HG03571 (cell line): ENCODE results near the gene OCSTAMP.

Experiments used
- ATAC-seq: cut with Tn5 transposase; IDR thresholded peaks from one replicate; pipeline ENCODE4 v1.9.1; 2021; ENCODE audit not compliant: unreplicated experiment

The OCSTAMP gene

DNA sequence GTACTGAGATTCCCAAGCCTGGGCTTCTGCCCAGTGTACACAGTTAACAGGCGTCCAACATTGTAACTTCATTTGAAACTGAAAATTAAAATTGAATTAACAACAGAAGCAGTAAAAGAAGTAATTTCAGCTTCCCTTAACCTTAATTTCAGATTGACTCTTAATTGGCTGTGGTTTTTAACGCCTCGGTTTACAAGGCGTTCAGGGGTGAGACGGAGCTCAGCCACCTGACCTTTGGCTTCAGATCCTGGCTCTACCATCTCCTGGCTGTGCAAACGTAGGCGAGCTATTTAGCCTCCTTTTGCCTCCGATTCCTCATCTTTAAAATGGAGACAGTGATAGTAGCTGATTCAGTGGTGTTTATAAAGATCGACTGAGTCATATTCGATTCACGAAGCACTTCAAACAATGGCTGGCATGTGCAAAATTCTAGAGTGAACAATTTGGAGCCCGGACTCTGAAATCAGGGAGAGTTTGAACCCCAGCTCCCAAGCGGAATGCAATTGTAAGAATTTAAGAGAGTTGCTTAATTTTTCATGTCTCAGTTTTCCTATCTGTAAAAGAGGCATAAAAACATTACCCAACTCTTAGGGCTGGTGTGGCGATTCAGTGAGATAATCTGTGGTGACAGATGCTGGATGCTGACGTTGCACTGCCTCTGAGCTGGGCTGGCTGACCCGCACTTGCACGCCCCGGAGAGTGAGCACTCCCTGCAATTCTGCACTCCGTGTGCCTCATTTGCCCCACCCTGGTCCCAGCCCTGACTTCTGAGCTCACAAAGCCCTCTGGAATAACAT is 23.5 kb upstream of the OCSTAMP start:
- ATAC-seq: no peak

DNA sequence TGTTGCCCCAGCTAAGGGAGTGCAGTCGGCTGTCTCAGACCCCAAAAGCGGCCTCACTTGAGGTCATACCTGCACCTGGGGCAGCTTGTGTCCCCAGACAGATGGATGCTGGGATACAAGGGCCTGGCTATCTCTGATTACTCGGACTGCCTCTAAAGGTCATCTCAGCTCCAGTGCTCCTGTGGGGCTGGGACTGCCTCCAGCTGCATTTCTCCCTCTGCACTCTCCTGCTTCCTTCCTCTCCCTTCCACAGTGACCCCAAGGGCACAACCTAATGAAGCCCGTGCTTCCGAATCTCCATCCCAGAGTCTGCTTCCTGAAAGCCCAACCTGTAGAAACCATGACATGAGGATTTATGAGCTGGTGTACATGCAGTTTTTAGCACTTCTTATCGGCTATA is 22.8 kb upstream of the OCSTAMP start:
- ATAC-seq: no peak

DNA sequence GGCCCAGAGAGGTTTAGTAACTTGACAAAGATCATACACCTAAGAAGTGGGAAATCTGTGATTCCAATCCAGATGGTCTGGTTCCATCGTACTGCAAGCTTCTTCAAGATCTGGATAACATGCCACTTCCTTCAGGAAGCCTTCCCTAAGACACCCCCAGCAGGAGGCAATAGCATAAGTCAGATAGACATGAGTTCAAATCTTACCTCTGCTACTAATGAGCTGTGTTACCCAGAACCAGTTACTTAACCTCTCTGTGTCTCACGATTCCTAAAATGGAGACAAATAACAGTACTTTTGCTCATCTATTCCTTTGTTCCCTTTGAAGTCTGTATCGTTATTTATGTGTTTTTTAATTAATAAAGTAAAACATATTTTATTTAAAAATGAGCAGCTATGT is 22.3 kb upstream of the OCSTAMP start:
- ATAC-seq: no peak

GRCh38 chr20:46572153-46572552 is 21.7 kb upstream of the OCSTAMP start:
- ATAC-seq: no peak

- no peak for ATAC-seq
Measured at GRCh38 chr20:46571418-46571817, 21.0 kb upstream of the OCSTAMP start.

GRCh38 chr20:46570956-46571355 is 20.5 kb upstream of the OCSTAMP start:
- no peak for ATAC-seq

- no peak for ATAC-seq
Measured at GRCh38 chr20:46569961-46570360, 19.5 kb upstream of the OCSTAMP start.

- no peak for ATAC-seq
Measured at GRCh38 chr20:46568570-46569129, 18.2 kb upstream of the OCSTAMP start.

DNA sequence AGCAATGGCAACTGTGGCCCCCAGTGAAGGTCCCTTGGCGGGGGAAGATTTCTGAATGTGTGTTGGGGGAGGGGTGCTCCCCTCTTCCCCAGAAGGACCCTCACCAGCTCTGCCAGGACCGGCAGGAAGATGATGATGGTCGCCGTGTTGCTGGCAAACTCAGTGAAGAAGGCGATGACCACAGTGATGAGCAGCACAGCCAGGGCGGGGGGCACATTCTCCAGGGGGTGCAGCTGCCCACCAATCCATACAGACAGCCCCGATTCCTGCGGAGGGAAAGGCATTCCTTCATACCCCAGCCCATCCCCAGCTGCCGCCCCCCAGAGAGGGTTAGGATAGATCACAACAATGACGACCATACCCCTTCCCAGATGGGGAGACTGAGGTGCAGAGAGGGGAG is 15.7 kb upstream of the OCSTAMP start:
- ATAC-seq: no peak

GRCh38 chr20:46564241-46564957 is 13.9 kb upstream of the OCSTAMP start:
- ATAC-seq: no peak

DNA sequence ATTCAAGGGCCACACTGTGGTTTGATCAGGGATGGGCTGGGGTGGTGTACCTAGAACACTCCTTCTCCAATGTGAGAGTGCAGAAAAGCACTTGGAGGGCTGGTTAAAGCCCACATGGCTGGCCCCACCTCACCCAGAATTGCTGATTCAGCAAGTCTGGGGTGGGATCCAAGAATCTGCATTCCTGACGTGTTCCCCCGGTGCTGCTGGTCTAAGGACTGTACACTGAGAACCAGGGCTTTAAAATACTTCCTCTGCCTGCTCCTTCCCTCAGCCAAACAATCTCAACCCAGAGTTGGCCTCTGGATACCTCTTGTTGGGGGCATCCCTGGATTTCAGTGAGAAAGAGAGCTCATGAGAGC is 13.4 kb upstream of the OCSTAMP start:
- ATAC-seq: no peak

GRCh38 chr20:46563170-46563859 is 12.9 kb upstream of the OCSTAMP start:
- ATAC-seq: no peak

- ATAC-seq: peak; percentile 57
Measured at GRCh38 chr20:46562373-46563169, 12.1 kb upstream of the OCSTAMP start.

- ATAC-seq: peak; percentile 12
Measured at GRCh38 chr20:46562009-46562372, 11.5 kb upstream of the OCSTAMP start.

DNA sequence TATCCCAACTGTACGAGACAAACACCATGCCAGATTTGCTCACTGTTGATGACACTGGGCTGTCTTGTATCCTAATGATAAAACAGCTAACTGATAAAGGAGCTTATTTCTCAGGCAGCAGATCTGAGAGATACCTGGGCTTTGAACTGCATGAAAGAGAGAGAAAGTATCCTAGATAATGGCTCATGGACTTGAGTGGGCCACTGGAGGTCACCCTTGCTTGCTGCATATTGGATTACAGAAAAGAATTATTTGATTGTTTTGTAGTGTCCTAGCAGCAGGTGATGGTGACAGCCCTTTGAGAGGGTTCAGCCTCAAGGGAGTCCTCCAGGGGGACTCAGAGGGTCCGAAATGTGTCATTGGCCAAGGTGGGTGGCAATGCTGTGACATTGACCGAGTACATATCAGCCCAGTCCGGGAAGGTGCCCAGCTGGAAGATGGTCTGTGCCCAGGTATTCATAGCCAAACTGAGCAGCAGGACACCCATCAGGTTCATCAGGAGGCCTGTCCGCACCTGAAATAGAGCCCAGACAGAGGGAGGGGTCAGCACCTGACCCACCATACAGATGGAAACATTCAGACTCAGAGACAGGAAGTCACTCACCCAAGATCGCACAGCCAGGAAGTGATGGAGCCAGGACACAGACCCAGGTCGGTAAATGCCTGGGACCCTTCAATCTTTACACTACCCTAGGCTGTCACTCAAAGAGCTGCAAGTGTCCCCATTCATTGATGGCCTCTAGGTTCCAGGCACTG is 9.4 kb upstream of the OCSTAMP start:
- ATAC-seq: no peak

DNA sequence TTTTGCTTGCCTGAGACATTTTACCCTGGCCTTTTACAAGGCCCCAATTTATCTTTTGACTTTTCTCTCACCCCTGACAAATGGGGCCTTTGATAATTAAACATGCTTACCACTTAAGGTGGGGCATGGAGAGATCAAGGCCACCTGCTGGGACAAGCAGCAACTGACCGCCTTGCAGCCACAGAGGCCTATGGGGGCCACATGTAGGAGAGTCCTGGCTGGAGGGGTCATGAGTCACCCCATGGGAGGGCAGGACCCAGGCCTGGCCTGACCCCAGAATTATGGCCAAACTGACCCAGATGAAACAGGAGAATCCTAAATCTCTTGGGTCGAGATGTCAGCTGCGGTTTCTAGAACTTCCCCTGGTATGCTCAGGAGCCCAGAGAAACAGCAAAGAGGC is 8.5 kb upstream of the OCSTAMP start:
- ATAC-seq: no peak

DNA sequence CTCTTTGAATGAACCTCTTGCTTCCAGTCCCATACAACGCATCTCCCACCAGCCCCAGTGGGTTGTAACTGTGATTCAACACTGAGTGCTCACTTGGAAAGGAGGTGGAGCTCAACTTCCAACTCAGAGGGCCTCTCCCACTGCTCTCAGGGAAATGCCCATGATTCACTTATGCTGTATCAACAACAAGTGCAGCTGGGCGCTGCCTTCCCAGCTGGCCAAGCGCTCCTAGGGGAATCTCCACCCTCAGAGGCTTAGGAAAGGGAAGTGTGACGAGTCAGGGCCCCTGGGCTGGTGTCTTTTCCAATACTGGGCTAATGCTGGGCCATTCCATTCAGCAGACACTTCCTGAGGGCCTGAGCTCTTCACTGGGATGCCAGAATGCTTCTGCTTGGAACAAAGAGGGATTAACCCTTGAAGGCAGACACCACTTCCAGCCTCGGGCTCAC is 8.1 kb upstream of the OCSTAMP start:
- no peak for ATAC-seq

DNA sequence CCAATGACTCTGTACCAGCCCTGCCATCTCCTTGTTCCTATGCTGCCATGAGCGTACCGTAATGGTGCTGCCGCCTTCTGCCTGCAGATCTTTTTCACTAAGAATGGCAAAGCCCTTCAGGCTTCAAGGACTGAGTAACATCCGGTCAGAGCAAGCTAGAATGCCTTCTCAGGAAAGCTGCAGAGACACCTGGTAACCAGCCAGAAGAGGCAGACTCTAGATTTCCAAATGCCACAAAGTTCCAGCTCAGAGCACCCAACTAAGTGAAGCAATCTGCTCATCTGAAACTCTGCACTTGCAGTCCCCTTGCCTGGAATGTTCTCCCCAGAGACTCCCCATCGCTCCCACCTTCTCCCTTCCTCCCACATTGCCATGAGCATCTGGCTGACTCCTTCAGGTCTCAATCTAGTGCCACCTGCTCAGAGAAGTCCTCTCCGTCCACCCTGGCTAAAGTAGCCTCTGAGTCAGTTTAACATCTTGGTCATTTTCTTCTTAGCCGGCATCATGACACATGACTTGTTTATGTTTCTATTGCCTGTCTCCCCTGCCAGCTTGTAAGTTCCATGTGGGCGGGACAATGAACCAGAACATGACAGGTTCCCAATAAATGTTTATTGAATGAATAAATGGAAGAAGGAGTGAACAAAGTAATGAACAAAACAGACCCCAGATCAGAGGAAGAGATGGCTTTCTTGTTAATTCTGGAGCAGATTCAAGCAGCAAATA is 6.9 kb upstream of the OCSTAMP start:
- no peak for ATAC-seq

DNA sequence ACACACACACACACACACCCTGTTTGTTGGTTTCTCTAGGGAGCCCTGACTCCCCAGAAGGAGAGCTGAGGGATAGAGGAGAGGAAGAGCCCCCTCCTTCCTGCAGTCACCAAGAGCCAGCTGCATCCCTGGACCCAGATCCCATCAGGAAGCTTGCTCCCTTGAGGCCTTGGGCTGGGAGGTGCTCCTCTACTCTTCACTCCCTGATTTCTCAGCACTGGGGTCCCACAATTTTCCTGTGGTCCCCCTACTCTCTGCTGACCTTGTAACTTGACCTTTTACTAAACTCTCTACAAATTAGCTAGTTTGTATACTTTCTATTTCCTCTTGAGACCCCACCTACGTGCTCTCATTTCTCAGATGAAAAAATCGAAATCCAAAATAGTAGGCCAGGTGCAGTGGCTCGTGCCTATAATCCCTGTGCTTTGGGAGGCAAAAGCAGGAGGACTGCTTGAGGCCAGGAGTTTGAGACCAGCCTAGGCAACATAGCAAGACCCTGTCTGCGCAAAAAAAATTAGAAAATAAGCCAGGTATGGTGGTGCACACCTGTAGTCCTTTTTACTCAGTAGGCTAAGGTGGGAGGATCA is 5.0 kb upstream of the OCSTAMP start:
- ATAC-seq: no peak
